Keratinocyte (primary cell): ENCODE data around the gene LRATD1.

ENCODE experiments used
- EZH2 ChIP-seq: IDR thresholded peaks from one replicate; pipeline ENCODE4 v1.6.1; 2012; ENCODE audit warnings: inconsistent platforms, mild to moderate bottlenecking, low read length, moderate library complexity
- TF ChIP-seq, protein P1 (sequence below), 3 experiments: IDR thresholded peaks in 1 of 3; conservative IDR thresholded peaks in 1 of 3; optimal IDR thresholded peaks in 1 of 3; 2 replicates in 2 of 3; 3 replicates in 1 of 3; pipeline versions ENCODE3 to v1.5.1; 2011; ENCODE audit warnings: low read length in 3 of 3, mild to moderate bottlenecking in 3 of 3, moderate library complexity in 2 of 3, control low read depth in 1 of 3, inconsistent platforms in 1 of 3; ENCODE audit not compliant: insufficient read depth in 2 of 3; ENCODE audit errors: extremely low read depth in 1 of 3

- TF ChIP-seq, protein P1, sequence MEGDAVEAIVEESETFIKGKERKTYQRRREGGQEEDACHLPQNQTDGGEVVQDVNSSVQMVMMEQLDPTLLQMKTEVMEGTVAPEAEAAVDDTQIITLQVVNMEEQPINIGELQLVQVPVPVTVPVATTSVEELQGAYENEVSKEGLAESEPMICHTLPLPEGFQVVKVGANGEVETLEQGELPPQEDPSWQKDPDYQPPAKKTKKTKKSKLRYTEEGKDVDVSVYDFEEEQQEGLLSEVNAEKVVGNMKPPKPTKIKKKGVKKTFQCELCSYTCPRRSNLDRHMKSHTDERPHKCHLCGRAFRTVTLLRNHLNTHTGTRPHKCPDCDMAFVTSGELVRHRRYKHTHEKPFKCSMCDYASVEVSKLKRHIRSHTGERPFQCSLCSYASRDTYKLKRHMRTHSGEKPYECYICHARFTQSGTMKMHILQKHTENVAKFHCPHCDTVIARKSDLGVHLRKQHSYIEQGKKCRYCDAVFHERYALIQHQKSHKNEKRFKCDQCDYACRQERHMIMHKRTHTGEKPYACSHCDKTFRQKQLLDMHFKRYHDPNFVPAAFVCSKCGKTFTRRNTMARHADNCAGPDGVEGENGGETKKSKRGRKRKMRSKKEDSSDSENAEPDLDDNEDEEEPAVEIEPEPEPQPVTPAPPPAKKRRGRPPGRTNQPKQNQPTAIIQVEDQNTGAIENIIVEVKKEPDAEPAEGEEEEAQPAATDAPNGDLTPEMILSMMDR (optimal IDR thresholded peaks at IDR 0.05 in 1 of 3, IDR thresholded peaks at IDR 0.05 in 1 of 3, conservative IDR thresholded peaks at IDR 0.05 in 1 of 3; ENCODE audit: extremely low read depth in 1 of 3, insufficient read depth in 2 of 3, low read length in 3 of 3), result no peak
- TF ChIP-seq EZH2, result no peak
These were observed 15.2 kb downstream of the LRATD1 start for GRCh38 chr2:14647714-14648113.
